GM19351 (cell line): ENCODE results near the gene MMP13.
A peak's percentile ranks its signal among the peaks of the same experiment; 100 is the strongest.
"Not testable (repeated sequence)": the region's sequence is repeated elsewhere in the genome, so short reads cannot be mapped to it uniquely, and the experiment has no call there.

Source experiments
- ATAC-seq: cut with Tn5 transposase; IDR thresholded peaks from one replicate; pipeline ENCODE4 v1.9.1; 2021; ENCODE audit warnings: mild to moderate bottlenecking, moderate library complexity; ENCODE audit not compliant: unreplicated experiment

MMP13 gene

GRCh38 chr11:102955624-102956023 lies at the start of gene MMP13:
MMP13 (minus strand) TSS chr11:102955732; CDS start chr11:102955705, 27 bp downstream.
- no peak for ATAC-seq

GRCh38 chr11:103004234-103004633 lies 48.7 kb upstream of the MMP13 start:
- not testable (repeated sequence) for ATAC-seq

GRCh38 chr11:102994105-102994504 lies 38.6 kb upstream of the MMP13 start:
- ATAC-seq, result no peak

GRCh38 chr11:102991776-102992175 lies 36.2 kb upstream of the MMP13 start:
- ATAC-seq, result no peak

- ATAC-seq, result no peak
Measured at GRCh38 chr11:102990145-102990544, 34.6 kb upstream of the MMP13 start.

GRCh38 chr11:102989379-102990047 lies 34.0 kb upstream of the MMP13 start:
- no peak for ATAC-seq

GRCh38 chr11:102986815-102987214 lies 31.3 kb upstream of the MMP13 start:
- ATAC-seq, result peak; percentile 40

- peak; percentile 31 for ATAC-seq
Measured at GRCh38 chr11:102985850-102986249, 30.3 kb upstream of the MMP13 start.

- no peak for ATAC-seq
Measured at GRCh38 chr11:102983486-102983885, 28.0 kb upstream of the MMP13 start.

GRCh38 chr11:102981324-102981910 lies 25.9 kb upstream of the MMP13 start:
- peak; percentile 75 for ATAC-seq

GRCh38 chr11:102974552-102975280 lies 19.2 kb upstream of the MMP13 start:
- no peak for ATAC-seq

- not testable (repeated sequence) for ATAC-seq
Measured at GRCh38 chr11:102973698-102974097, 18.2 kb upstream of the MMP13 start.

- no peak for ATAC-seq
Measured at GRCh38 chr11:102972853-102973252, 17.3 kb upstream of the MMP13 start.

GRCh38 chr11:102971766-102972165 lies 16.2 kb upstream of the MMP13 start:
- ATAC-seq, result no peak

GRCh38 chr11:102967497-102967896 lies 12.0 kb upstream of the MMP13 start:
- ATAC-seq, result no peak

GRCh38 chr11:102966011-102966410 lies 10.5 kb upstream of the MMP13 start:
- ATAC-seq, result no peak

GRCh38 chr11:102964867-102965266 lies 9.3 kb upstream of the MMP13 start:
- no peak for ATAC-seq

- ATAC-seq, result no peak
Measured at GRCh38 chr11:102957953-102958352, 2.4 kb upstream of the MMP13 start.

GRCh38 chr11:102950622-102951081 lies 4.9 kb downstream of the MMP13 start:
- ATAC-seq, result no peak

- no peak for ATAC-seq
Measured at GRCh38 chr11:102946237-102946636, 9.3 kb downstream of the MMP13 start.

GRCh38 chr11:102940714-102941588 lies 14.6 kb downstream of the MMP13 start:
- ATAC-seq, result peak; percentile 75
